ENCODE measurements around the gene NDRG3. TPM values are rescaled to one million over a fixed set of nuclear protein-coding genes. Genes with fewer than 3 reads are reported as not detected.

Gene NDRG3
- polyA plus RNA-seq, 1 donor, result 37.4 TPM

- no peak for DNase-seq
These were observed 138.1 kb downstream of the NDRG3 start for GRCh38 chr20:36607586-36608387.

GRCh38 chr20:36606158-36607066, 139.5 kb downstream of the NDRG3 start:
- no peak for DNase-seq

DNA sequence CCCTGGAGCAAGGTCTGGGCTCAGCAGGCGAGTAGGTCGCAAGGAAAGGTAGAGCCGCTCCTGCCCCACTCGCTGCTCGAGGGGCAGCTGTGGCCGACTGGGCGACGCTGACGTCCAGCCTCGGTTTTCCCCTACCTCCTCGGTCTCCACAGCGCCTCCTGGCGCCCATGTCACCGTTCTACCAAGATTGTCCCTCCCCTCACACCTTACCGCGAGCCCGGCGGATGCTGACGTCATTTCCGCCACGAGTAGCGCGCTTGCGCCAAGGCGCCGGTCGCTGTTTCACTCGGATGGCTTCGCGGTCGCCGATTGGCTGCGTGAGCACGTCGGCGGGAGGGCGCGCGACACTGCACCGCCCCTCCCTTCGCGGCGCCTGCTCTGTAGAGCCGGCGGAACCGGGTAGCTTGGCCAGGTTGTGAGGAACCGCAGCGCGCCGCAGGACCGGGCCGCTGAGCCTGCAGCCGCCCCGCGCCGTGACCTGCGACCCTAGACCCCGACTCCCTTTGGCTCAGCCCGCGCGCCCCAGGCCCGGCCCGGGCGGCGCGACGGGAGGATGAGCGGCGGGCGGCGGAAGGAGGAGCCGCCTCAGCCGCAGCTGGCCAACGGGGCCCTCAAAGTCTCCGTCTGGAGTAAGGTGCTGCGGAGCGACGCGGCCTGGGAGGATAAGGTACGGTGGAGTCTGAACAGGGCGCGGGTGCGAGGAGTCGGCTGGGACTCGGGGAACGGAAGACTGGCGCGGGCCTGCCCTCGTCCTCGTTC, 140.3 kb downstream of the NDRG3 start, which contains the start of gene RAB5IF:
Gene RAB5IF, plus strand, starts transcription at position 381 of the 759 bp plus-strand sequence. Its CDS starts 173 bp downstream, at position 554.
- DNase-seq, result peak; percentile 99

DNA sequence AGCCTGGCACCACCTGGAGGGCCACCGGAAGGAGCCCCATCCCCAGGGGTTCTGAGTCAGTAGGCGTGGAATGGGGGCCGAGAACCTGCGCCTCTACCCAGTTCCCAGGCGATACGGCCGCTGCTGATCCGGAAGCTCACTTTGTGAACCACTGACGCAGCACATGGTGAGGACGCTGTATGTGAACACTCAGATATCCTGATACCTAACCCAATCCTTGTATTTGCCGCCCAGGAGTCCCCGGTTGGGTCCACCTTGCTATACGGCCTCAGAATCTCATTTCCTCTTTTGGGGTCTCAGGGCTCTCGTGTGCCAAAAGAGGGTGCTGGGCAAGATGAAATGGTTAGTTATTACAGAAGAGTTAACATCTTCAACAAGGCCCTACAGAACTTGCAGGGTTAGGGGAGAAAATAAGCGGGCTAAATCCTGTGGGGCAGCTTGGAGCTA, 140.9 kb downstream of the NDRG3 start:
- DNase-seq, result no peak

Other genes with a start within 250 kb of the NDRG3 start
- 179 TPM for gene MYL9, start 204.6 kb downstream of the NDRG3 start, polyA plus RNA-seq (ENCODE audit: insufficient read length)
- 66.0 TPM for gene TGIF2, start 172.5 kb downstream of the NDRG3 start, polyA plus RNA-seq (ENCODE audit: insufficient read length)
- gene RAB5IF, start 140.3 kb downstream of the NDRG3 start, polyA plus RNA-seq (ENCODE audit: insufficient read length), result 62.4 TPM
- gene SLA2, start 99.9 kb downstream of the NDRG3 start, polyA plus RNA-seq (ENCODE audit: insufficient read length), result 0.18 TPM
- gene DSN1, start 27.7 kb upstream of the NDRG3 start, polyA plus RNA-seq (ENCODE audit: insufficient read length), result 28.8 TPM
- 4.2 TPM for gene TLDC2, start 130.0 kb upstream of the NDRG3 start, polyA plus RNA-seq (ENCODE audit: insufficient read length)
- 26.3 TPM for gene SAMHD1, start 205.6 kb upstream of the NDRG3 start, polyA plus RNA-seq (ENCODE audit: insufficient read length)

Data from left kidney (tissue), 2 donors.